Measurements from ENCODE around the gene SRGAP3.

Gene SRGAP3

DNA sequence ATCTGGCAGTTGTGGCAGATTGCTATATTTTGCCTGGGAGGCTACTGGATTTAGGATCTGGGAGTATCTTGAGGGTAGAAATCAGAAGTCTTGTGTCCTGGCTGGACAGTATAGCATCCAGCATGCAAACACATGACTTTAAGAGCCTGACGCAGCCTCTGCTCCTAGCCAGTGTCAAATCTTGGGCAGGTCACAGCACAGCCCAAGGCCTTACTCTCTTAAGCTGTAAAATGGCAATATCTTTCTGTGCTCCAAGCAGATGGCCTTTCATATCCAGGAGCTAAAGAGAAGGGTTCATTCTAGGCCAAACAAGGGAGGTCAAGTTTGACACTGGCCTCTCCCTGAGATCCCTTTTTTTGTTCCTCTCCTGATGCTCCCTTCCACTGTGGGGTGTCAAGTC, 266.4 kb downstream of the SRGAP3 start:
- no peak overlapping the region for H3K4me3 ChIP-seq (IDR thresholded peaks at IDR 0.05; ENCODE audit: insufficient read depth, low read depth, low read length)
- H2AFZ ChIP-seq (ENCODE audit: low read depth): no peak overlapping the region
- H3K27me3 ChIP-seq (ENCODE audit: insufficient read depth, low read depth): no peaks in the 10 kb centered on the region
- no peaks in the 10 kb centered on the region for H3K36me3 ChIP-seq (ENCODE audit: insufficient read depth)
- TF ChIP-seq, protein P1, sequence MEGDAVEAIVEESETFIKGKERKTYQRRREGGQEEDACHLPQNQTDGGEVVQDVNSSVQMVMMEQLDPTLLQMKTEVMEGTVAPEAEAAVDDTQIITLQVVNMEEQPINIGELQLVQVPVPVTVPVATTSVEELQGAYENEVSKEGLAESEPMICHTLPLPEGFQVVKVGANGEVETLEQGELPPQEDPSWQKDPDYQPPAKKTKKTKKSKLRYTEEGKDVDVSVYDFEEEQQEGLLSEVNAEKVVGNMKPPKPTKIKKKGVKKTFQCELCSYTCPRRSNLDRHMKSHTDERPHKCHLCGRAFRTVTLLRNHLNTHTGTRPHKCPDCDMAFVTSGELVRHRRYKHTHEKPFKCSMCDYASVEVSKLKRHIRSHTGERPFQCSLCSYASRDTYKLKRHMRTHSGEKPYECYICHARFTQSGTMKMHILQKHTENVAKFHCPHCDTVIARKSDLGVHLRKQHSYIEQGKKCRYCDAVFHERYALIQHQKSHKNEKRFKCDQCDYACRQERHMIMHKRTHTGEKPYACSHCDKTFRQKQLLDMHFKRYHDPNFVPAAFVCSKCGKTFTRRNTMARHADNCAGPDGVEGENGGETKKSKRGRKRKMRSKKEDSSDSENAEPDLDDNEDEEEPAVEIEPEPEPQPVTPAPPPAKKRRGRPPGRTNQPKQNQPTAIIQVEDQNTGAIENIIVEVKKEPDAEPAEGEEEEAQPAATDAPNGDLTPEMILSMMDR (conservative IDR thresholded peaks at IDR 0.05; ENCODE audit: low read depth, low read length): no peak
- H3K9ac ChIP-seq: no peak overlapping the region
- H3K79me2 ChIP-seq (ENCODE audit: insufficient read depth, low read depth): no peaks in the 10 kb centered on the region
- H4K20me1 ChIP-seq (ENCODE audit: insufficient read depth): no peaks in the 10 kb centered on the region
- no peak overlapping the region for H3K27ac ChIP-seq
- no peak overlapping the region for H3K4me2 ChIP-seq
- H3K4me1 ChIP-seq (ENCODE audit: low read depth, poor library complexity, severe bottlenecking): no peaks in the 10 kb centered on the region

- Histone ChIP-seq H3K79me2 (ENCODE audit: insufficient read depth, low read depth) (no peaks in the 10 kb centered on the region), H3K36me3 (ENCODE audit: insufficient read depth) (no peaks in the 10 kb centered on the region), H4K20me1 (ENCODE audit: insufficient read depth) (no peaks in the 10 kb centered on the region), H3K9ac (no peak overlapping the region), H3K27me3 (ENCODE audit: insufficient read depth, low read depth) (no peaks in the 10 kb centered on the region), H3K4me1 (ENCODE audit: low read depth, poor library complexity, severe bottlenecking) (no peaks in the 10 kb centered on the region), H3K4me3 (IDR thresholded peaks at IDR 0.05; ENCODE audit: insufficient read depth, low read depth, low read length) (no peak overlapping the region), H3K4me2 (no peak overlapping the region), H3K27ac (no peak overlapping the region), H2AFZ (ENCODE audit: low read depth) (no peak overlapping the region)
- TF ChIP-seq, protein P1 (conservative IDR thresholded peaks at IDR 0.05; ENCODE audit: low read depth, low read length): no peak
Observed at GRCh38 chr3:8982509-8982908, 266.9 kb downstream of the SRGAP3 start.

- H3K36me3 ChIP-seq (ENCODE audit: insufficient read depth): no peaks in the 10 kb centered on the region
- H4K20me1 ChIP-seq (ENCODE audit: insufficient read depth): no peaks in the 10 kb centered on the region
- H3K27me3 ChIP-seq (ENCODE audit: insufficient read depth, low read depth): no peaks in the 10 kb centered on the region
- no peak overlapping the region for H3K27ac ChIP-seq
- no peak overlapping the region for H3K9ac ChIP-seq
- no peaks in the 10 kb centered on the region for H3K4me1 ChIP-seq (ENCODE audit: low read depth, poor library complexity, severe bottlenecking)
- H3K4me2 ChIP-seq: no peak overlapping the region
- TF ChIP-seq, protein P1 (conservative IDR thresholded peaks at IDR 0.05; ENCODE audit: low read depth, low read length): no peak
- H3K4me3 ChIP-seq (IDR thresholded peaks at IDR 0.05; ENCODE audit: insufficient read depth, low read depth, low read length): no peak overlapping the region
- H2AFZ ChIP-seq (ENCODE audit: low read depth): no peak overlapping the region
- H3K79me2 ChIP-seq (ENCODE audit: insufficient read depth, low read depth): no peaks in the 10 kb centered on the region
Observed at GRCh38 chr3:8981700-8982099, 267.7 kb downstream of the SRGAP3 start.

- H3K27ac ChIP-seq: no peak overlapping the region
- no peak overlapping the region for H3K4me2 ChIP-seq
- no peaks in the 10 kb centered on the region for H3K36me3 ChIP-seq (ENCODE audit: insufficient read depth)
- no peak overlapping the region for H3K4me3 ChIP-seq (IDR thresholded peaks at IDR 0.05; ENCODE audit: insufficient read depth, low read depth, low read length)
- no peak overlapping the region for H3K9ac ChIP-seq
- no peaks in the 10 kb centered on the region for H4K20me1 ChIP-seq (ENCODE audit: insufficient read depth)
- no peaks in the 10 kb centered on the region for H3K79me2 ChIP-seq (ENCODE audit: insufficient read depth, low read depth)
- H3K27me3 ChIP-seq (ENCODE audit: insufficient read depth, low read depth): no peaks in the 10 kb centered on the region
- no peak overlapping the region for H2AFZ ChIP-seq (ENCODE audit: low read depth)
- TF ChIP-seq, protein P1 (conservative IDR thresholded peaks at IDR 0.05; ENCODE audit: low read depth, low read length): no peak
- no peaks in the 10 kb centered on the region for H3K4me1 ChIP-seq (ENCODE audit: low read depth, poor library complexity, severe bottlenecking)
Observed at GRCh38 chr3:8981296-8981695, 268.1 kb downstream of the SRGAP3 start.

All from KMS-11 (cell line).